ENCODE data around the gene FAM174A. TPM values are rescaled to one million over a fixed set of nuclear protein-coding genes. Genes with fewer than 3 reads are reported as not detected.
A peak's percentile ranks its signal among the peaks of the same experiment; 100 is the strongest.

Gene FAM174A
- total RNA-seq, 1 experiment from 2014 or later: 66.2 TPM

DNA sequence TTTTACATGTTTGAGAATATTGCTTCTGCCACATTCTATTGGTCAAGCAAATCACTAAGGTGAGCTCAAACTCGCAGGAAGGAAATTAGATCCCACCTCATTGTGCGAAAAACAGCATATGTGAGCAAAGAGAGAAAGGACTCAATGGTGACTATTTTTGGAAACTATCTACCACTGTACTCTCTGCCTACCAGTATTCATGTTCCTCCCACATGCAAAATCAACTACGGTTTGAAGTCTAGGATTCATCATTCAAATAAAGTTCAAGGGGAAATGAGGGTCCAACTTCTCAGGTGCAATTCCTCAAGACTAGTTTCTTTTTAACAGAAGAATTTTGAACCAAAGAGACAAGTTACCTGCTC lies 60.6 kb downstream of the FAM174A start:
- intact Hi-C loops (cut with micrococcal nuclease): no loop called here
- no peaks in the 10 kb centered on the region for H3K79me2 ChIP-seq (ENCODE audit: low read length)
- DNase-seq: no peak
- TF ChIP-seq EZH2 (IDR thresholded peaks at IDR 0.05; ENCODE audit: low read length, unreplicated experiment): no peak
- TF ChIP-seq, protein P1, sequence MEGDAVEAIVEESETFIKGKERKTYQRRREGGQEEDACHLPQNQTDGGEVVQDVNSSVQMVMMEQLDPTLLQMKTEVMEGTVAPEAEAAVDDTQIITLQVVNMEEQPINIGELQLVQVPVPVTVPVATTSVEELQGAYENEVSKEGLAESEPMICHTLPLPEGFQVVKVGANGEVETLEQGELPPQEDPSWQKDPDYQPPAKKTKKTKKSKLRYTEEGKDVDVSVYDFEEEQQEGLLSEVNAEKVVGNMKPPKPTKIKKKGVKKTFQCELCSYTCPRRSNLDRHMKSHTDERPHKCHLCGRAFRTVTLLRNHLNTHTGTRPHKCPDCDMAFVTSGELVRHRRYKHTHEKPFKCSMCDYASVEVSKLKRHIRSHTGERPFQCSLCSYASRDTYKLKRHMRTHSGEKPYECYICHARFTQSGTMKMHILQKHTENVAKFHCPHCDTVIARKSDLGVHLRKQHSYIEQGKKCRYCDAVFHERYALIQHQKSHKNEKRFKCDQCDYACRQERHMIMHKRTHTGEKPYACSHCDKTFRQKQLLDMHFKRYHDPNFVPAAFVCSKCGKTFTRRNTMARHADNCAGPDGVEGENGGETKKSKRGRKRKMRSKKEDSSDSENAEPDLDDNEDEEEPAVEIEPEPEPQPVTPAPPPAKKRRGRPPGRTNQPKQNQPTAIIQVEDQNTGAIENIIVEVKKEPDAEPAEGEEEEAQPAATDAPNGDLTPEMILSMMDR (conservative IDR thresholded peaks at IDR 0.05; ENCODE audit: low read depth, low read length): no peak
- H3K9ac ChIP-seq (ENCODE audit: low read length): no peak overlapping the region
- no peaks in the 10 kb centered on the region for H4K20me1 ChIP-seq (ENCODE audit: low read length)
- POLR2A ChIA-PET (ENCODE audit: unreplicated experiment): no interaction called here
- peak; percentile 8; the same call in 1 of the 2 replicates for ATAC-seq
- peaks cover 18% of the 10 kb centered on the region for H3K4me1 ChIP-seq (ENCODE audit: insufficient read depth, low read length)
- H3K36me3 ChIP-seq (ENCODE audit: low read depth, low read length): no peaks in the 10 kb centered on the region
- H3F3A ChIP-seq (ENCODE audit: low read length, unreplicated experiment): no peaks in the 10 kb centered on the region
- BruUV-seq (replicated peaks): no TSS peak
- H3K4me2 ChIP-seq (ENCODE audit: low read length): peak overlapping the region; percentile 60
- CTCF ChIA-PET: interaction anchor here (0.6 kb wide), 2 partner anchors 1192 to 1491 kb away, joined by 3 read pairs; no protein-coding TSS in a partner anchor
- peak overlapping the region; percentile 72 for H3K27ac ChIP-seq (ENCODE audit: low read length)
- no peaks in the 10 kb centered on the region for H3K9me2 ChIP-seq (replicated peaks; ENCODE audit: low read length)
- H3K4me3 ChIP-seq (ENCODE audit: low read length): peak overlapping the region; percentile 7; the same call in 1 of the 2 replicates
- H3K27me3 ChIP-seq (ENCODE audit: low read length): no peaks in the 10 kb centered on the region
- peak overlapping the region; percentile 29 for H2AFZ ChIP-seq (ENCODE audit: low read length)
- H3K9me3 ChIP-seq (ENCODE audit: low read length): no peaks in the 10 kb centered on the region

DNA sequence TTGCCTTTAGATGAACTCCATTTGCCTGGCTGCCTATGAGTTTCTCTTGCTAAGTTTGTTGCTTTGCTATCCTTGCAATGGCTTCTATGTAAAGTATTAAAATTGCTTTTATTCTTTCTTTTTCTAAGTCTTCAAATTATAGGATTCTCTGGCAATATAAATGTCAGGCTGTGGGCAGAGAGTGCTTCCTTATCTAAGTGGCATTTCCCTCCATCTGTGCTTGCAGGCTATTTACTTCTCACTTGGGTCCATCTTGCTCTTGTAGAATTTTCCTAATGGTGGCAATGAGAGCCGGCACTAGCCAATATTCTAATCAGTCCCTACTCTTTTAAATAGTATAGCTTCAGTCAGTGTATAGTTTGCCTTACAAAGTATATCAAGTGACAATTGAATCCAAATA lies 63.3 kb downstream of the FAM174A start:
- Histone ChIP-seq H3F3A (ENCODE audit: low read length, unreplicated experiment) (no peaks in the 10 kb centered on the region), H2AFZ (ENCODE audit: low read length) (no peak overlapping the region), H3K4me3 (ENCODE audit: low read length) (no peak overlapping the region), H3K36me3 (ENCODE audit: low read depth, low read length) (no peaks in the 10 kb centered on the region), H3K79me2 (ENCODE audit: low read length) (no peaks in the 10 kb centered on the region), H3K4me2 (ENCODE audit: low read length) (no peak overlapping the region), H3K4me1 (ENCODE audit: insufficient read depth, low read length) (peaks cover 18% of the 10 kb centered on the region), H3K27me3 (ENCODE audit: low read length) (no peaks in the 10 kb centered on the region), H3K9me2 (replicated peaks; ENCODE audit: low read length) (no peaks in the 10 kb centered on the region), H3K9me3 (ENCODE audit: low read length) (no peaks in the 10 kb centered on the region), H3K9ac (ENCODE audit: low read length) (no peak overlapping the region), H3K27ac (ENCODE audit: low read length) (no peak overlapping the region), H4K20me1 (ENCODE audit: low read length) (no peaks in the 10 kb centered on the region)
- DNase-seq (no peak), ATAC-seq (no peak)
- ChIA-PET CTCF (no interaction called here), POLR2A (ENCODE audit: unreplicated experiment) (interaction anchor here (0.6 kb wide), 1 partner anchor 41 kb away, joined by 4 read pairs; no protein-coding TSS in a partner anchor)
- no TSS peak for BruUV-seq (replicated peaks)
- intact Hi-C loops (cut with micrococcal nuclease): no loop called here
- TF ChIP-seq, protein P1 (conservative IDR thresholded peaks at IDR 0.05; ENCODE audit: low read depth, low read length): no peak
- no peak for TF ChIP-seq EZH2phosphoT487 (IDR thresholded peaks at IDR 0.05; ENCODE audit: borderline replicate concordance, low read length)
- TF ChIP-seq EZH2 (IDR thresholded peaks at IDR 0.05; ENCODE audit: low read length, unreplicated experiment): no peak

GRCh38 chr5:100600298-100600994 lies 65.3 kb downstream of the FAM174A start:
- Histone ChIP-seq H3K9me3 (ENCODE audit: low read length) (no peaks in the 10 kb centered on the region), H3K27ac (ENCODE audit: low read length) (no peak overlapping the region), H3K79me2 (ENCODE audit: low read length) (no peaks in the 10 kb centered on the region), H4K20me1 (ENCODE audit: low read length) (no peaks in the 10 kb centered on the region), H3F3A (ENCODE audit: low read length, unreplicated experiment) (no peaks in the 10 kb centered on the region), H3K4me1 (ENCODE audit: insufficient read depth, low read length) (peaks cover 7% of the 10 kb centered on the region; the same call in 1 of the 2 replicates), H3K36me3 (ENCODE audit: low read depth, low read length) (no peaks in the 10 kb centered on the region), H3K9me2 (replicated peaks; ENCODE audit: low read length) (no peaks in the 10 kb centered on the region), H3K27me3 (ENCODE audit: low read length) (no peaks in the 10 kb centered on the region), H2AFZ (ENCODE audit: low read length) (no peak overlapping the region), H3K4me3 (ENCODE audit: low read length) (no peak overlapping the region), H3K4me2 (ENCODE audit: low read length) (no peak overlapping the region), H3K9ac (ENCODE audit: low read length) (no peak overlapping the region)
- BruUV-seq (replicated peaks): no TSS peak
- intact Hi-C loops (cut with micrococcal nuclease): no loop called here
- ChIA-PET CTCF (no interaction called here), POLR2A (ENCODE audit: unreplicated experiment) (no interaction called here)
- TF ChIP-seq EZH2 (IDR thresholded peaks at IDR 0.05; ENCODE audit: low read length, unreplicated experiment) (no peak), EZH2phosphoT487 (IDR thresholded peaks at IDR 0.05; ENCODE audit: borderline replicate concordance, low read length) (no peak)
- TF ChIP-seq, protein P1 (conservative IDR thresholded peaks at IDR 0.05; ENCODE audit: low read depth, low read length): no peak
- no peak for ATAC-seq
- DNase-seq: no peak
